HUES64 (cell line): ENCODE results near the gene SEC61A1.

Source experiments
- H3K27ac ChIP-seq: 2 replicates; pipeline ENCODE4 v1.7.0; 2013; ENCODE audit warnings: low read depth, low read length, inconsistent platforms
- H3K27me3 ChIP-seq: 2 replicates; pipeline ENCODE4 v1.6.1; 2013; ENCODE audit warnings: mild to moderate bottlenecking, low read length; ENCODE audit not compliant: insufficient read depth
- H3K36me3 ChIP-seq: 2 replicates; pipeline ENCODE4 v1.6.1; 2013; ENCODE audit warnings: mild to moderate bottlenecking, low read length; ENCODE audit not compliant: insufficient read depth
- H3K4me1 ChIP-seq: 2 replicates; pipeline ENCODE4 v1.6.1; 2013; ENCODE audit warnings: mild to moderate bottlenecking, low read length, moderate library complexity; ENCODE audit not compliant: insufficient read depth
- H3K4me3 ChIP-seq: 2 replicates; pipeline ENCODE4 v1.5.1; 2013; ENCODE audit warnings: mild to moderate bottlenecking, low read length, moderate library complexity
- H3K9ac ChIP-seq: 2 replicates; pipeline ENCODE4 v1.6.1; 2013; ENCODE audit warnings: mild to moderate bottlenecking, low read depth, low read length
- H3K9me3 ChIP-seq: 2 replicates; pipeline ENCODE4 v1.6.1; 2013; ENCODE audit warnings: low read depth, low read length; ENCODE audit not compliant: insufficient read depth
- WGBS: fragments of 150-250, 120-280 bp; methylation state at CpG from one replicate; pipeline ENCODE4 v1.1.7; 2013; ENCODE audit warnings: missing lambda C conversion rate; 5-methylcytosine and 5-hydroxymethylcytosine counted together

SEC61A1 gene

GRCh38 chr3:128060473-128061381 lies 8.5 kb downstream of the SEC61A1 start:
- peaks cover 96% of the 10 kb centered on the region for H3K36me3 ChIP-seq

GRCh38 chr3:128062033-128062745 lies 10.0 kb downstream of the SEC61A1 start:
- H3K4me3 ChIP-seq: no peak overlapping the region
- no peaks in the 10 kb centered on the region for H3K27me3 ChIP-seq
- H3K27ac ChIP-seq: no peak overlapping the region
- 82% methylated on average over 8 of the region's 8 CpGs for WGBS
- H3K9me3 ChIP-seq: no peaks in the 10 kb centered on the region
- no peak overlapping the region for H3K9ac ChIP-seq
- no peaks in the 10 kb centered on the region for H3K4me1 ChIP-seq
- peaks cover 98% of the 10 kb centered on the region for H3K36me3 ChIP-seq

More at GRCh38 chr3:128060473-128061381, 8.5 kb downstream of the SEC61A1 start:
- Histone ChIP-seq H3K9me3 (no peaks in the 10 kb centered on the region), H3K27ac (no peak overlapping the region), H3K4me1 (no peaks in the 10 kb centered on the region), H3K9ac (no peak overlapping the region), H3K4me3 (no peak overlapping the region), H3K27me3 (no peaks in the 10 kb centered on the region)
- WGBS: 91% methylated on average over 11 of the region's 11 CpGs

GRCh38 chr3:128063865-128064264 lies 11.6 kb downstream of the SEC61A1 start:
- WGBS: 93% methylated on average over 2 of the region's 2 CpGs
- Histone ChIP-seq H3K4me3 (no peak overlapping the region), H3K27ac (no peak overlapping the region), H3K9me3 (no peaks in the 10 kb centered on the region), H3K36me3 (peaks cover 100% of the 10 kb centered on the region), H3K27me3 (no peaks in the 10 kb centered on the region), H3K9ac (no peak overlapping the region), H3K4me1 (no peaks in the 10 kb centered on the region)

- Histone ChIP-seq H3K27me3 (no peaks in the 10 kb centered on the region), H3K36me3 (peaks cover 100% of the 10 kb centered on the region), H3K9me3 (no peaks in the 10 kb centered on the region), H3K9ac (no peak overlapping the region), H3K27ac (no peak overlapping the region), H3K4me1 (no peaks in the 10 kb centered on the region), H3K4me3 (no peak overlapping the region)
- WGBS: 94% methylated on average over 6 of the region's 6 CpGs
Observed at GRCh38 chr3:128064962-128065361, 12.7 kb downstream of the SEC61A1 start.

- H3K4me3 ChIP-seq: no peak overlapping the region
- peaks cover 100% of the 10 kb centered on the region for H3K36me3 ChIP-seq
- H3K9ac ChIP-seq: no peak overlapping the region
- H3K9me3 ChIP-seq: no peaks in the 10 kb centered on the region
- WGBS: 95% methylated on average over 4 of the region's 4 CpGs
- no peak overlapping the region for H3K27ac ChIP-seq
- H3K27me3 ChIP-seq: no peaks in the 10 kb centered on the region
- no peaks in the 10 kb centered on the region for H3K4me1 ChIP-seq
Observed at GRCh38 chr3:128066114-128066513, 13.9 kb downstream of the SEC61A1 start.

- H3K4me3 ChIP-seq: no peak overlapping the region
- no peaks in the 10 kb centered on the region for H3K9me3 ChIP-seq
- H3K9ac ChIP-seq: no peak overlapping the region
- H3K4me1 ChIP-seq: no peaks in the 10 kb centered on the region
- H3K27me3 ChIP-seq: no peaks in the 10 kb centered on the region
- H3K27ac ChIP-seq: no peak overlapping the region
- 95% methylated on average over 9 of the region's 9 CpGs for WGBS
- H3K36me3 ChIP-seq: peaks cover 100% of the 10 kb centered on the region
Observed at GRCh38 chr3:128066676-128067075, 14.4 kb downstream of the SEC61A1 start.

GRCh38 chr3:128067489-128067888 lies 15.3 kb downstream of the SEC61A1 start:
- no peak overlapping the region for H3K27ac ChIP-seq
- peaks cover 100% of the 10 kb centered on the region for H3K36me3 ChIP-seq
- H3K9me3 ChIP-seq: no peaks in the 10 kb centered on the region
- H3K27me3 ChIP-seq: no peaks in the 10 kb centered on the region
- H3K4me3 ChIP-seq: no peak overlapping the region
- WGBS: 93% methylated on average over 7 of the region's 7 CpGs
- H3K4me1 ChIP-seq: no peaks in the 10 kb centered on the region
- H3K9ac ChIP-seq: no peak overlapping the region

GRCh38 chr3:128068156-128068620 lies 16.0 kb downstream of the SEC61A1 start:
- Histone ChIP-seq H3K9me3 (no peaks in the 10 kb centered on the region), H3K9ac (no peak overlapping the region), H3K27ac (no peak overlapping the region), H3K4me3 (no peak overlapping the region), H3K27me3 (no peaks in the 10 kb centered on the region), H3K36me3 (peaks cover 99% of the 10 kb centered on the region), H3K4me1 (no peaks in the 10 kb centered on the region)
- WGBS: 89% methylated on average over 7 of the region's 8 CpGs

GRCh38 chr3:128069271-128069670 lies 17.0 kb downstream of the SEC61A1 start:
- H3K36me3 ChIP-seq: peaks cover 92% of the 10 kb centered on the region
- WGBS: 96% methylated on average over 15 of the region's 15 CpGs
- no peaks in the 10 kb centered on the region for H3K4me1 ChIP-seq
- no peaks in the 10 kb centered on the region for H3K9me3 ChIP-seq
- no peak overlapping the region for H3K4me3 ChIP-seq
- H3K27ac ChIP-seq: no peak overlapping the region
- no peaks in the 10 kb centered on the region for H3K27me3 ChIP-seq
- no peak overlapping the region for H3K9ac ChIP-seq

- H3K9ac ChIP-seq: no peak overlapping the region
- peaks cover 4% of the 10 kb centered on the region for H3K27me3 ChIP-seq
- H3K4me3 ChIP-seq: no peak overlapping the region
- peaks cover 74% of the 10 kb centered on the region for H3K36me3 ChIP-seq
- H3K27ac ChIP-seq: no peak overlapping the region
- 93% methylated on average over 13 of the region's 13 CpGs for WGBS
- 0 out of 2 replicates have a peak, but pooled peaks cover 4% of the 10 kb centered on the region for H3K4me1 ChIP-seq
- no peaks in the 10 kb centered on the region for H3K9me3 ChIP-seq
Observed at GRCh38 chr3:128070898-128071591, 18.8 kb downstream of the SEC61A1 start.
